HFF-Myc (cell line): Measurements from ENCODE around the gene TANGO2.

Experiments
- DNase-seq: peaks from one replicate; pipeline ENCODE4 v3.0.0-alpha.2; 2011; ENCODE audit warnings: low read depth; ENCODE audit errors: extremely low read depth
- H3K4me3 ChIP-seq: replicated peaks from 2 replicates; pipeline ENCODE4 v1.5.1; 2011; ENCODE audit warnings: low read depth, mild to moderate bottlenecking, control low read depth, low read length
- CTCF ChIP-seq: IDR thresholded peaks from 2 replicates; pipeline ENCODE4 v1.5.1; 2012; ENCODE audit warnings: mild to moderate bottlenecking, low read depth, low read length, control low read depth; ENCODE audit errors: missing control alignments

Gene TANGO2

DNA sequence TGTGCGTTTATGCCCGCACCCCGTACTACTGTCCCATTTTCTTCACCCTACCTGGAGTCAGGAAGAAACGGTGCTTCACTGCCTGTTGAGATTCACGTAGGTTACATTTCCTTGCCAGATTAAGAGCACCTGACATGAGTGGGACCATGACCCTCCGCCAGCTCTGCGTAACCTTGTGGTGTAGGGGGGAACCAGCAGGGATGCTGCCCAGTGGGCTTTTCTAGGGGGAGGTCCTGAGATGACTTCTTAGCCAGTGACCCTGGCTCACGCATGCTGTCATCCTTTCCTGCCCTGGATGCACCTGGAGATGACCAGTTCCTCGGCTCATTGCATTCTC lies 3.3 kb upstream of the TANGO2 start:
- no peak overlapping the region for H3K4me3 ChIP-seq
- no peak for TF ChIP-seq CTCF
- no peak for DNase-seq

DNA sequence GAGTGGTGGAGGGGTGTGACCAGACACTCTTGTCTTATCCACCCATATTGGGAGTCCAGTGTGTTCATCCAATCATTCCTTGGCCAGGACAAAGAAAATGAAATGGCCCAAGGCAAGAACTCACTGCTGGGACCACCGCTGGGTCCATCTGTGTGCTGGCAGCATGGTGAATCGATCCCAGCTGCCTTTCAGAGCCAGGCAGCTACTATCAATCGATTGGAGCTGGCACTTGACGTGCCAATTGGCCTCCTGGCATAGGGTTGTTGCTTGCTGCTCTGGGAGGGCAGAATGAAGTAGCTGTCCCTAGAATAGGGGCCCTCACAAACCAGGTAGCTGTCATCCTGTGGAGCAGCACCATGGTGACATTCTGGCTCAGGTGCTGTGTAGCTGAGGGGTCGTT lies 2.9 kb upstream of the TANGO2 start:
- TF ChIP-seq CTCF: no peak
- no peak overlapping the region for H3K4me3 ChIP-seq
- no peak for DNase-seq

DNA sequence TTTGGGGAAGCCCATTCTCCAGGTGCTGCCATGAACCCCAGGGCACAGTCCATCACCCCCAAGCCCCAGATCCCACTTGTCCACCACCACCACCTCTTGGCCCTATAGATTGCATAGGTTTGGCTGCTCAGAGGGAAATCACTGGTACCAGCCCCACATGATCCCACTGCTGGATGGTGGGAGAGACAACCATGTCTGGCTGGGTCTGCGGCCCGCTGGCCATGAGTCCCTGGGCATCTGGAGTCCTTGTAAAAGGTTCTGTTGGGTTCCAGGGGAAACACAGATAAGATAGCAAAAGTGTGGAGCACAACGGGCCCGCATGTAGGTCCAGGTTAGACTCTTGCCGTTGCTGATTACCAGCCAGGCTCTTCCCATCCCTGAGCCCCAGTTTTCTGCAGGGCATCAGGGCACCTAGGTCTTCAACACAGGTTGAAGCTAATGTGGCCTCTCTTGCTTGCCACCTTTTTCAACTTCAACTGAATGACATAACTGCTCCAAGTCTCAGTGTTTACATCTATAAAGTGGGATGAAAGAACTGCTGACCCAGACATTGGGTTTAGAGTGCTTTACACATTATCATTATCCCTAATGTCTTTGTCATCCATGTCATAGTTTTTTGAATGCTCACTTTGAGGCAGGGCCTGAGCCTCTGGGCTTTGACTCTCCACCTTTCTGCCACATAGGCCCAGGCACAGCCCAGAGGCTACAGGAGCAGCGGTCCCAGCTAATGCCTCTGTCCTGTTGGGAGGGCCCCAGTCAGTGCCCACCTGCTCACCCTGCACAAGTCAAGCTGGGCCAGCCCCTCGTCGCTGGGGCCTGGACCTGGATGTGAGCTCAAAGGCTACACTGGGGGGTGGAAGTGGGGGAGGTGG lies 1.0 kb upstream of the TANGO2 start:
- no peak for DNase-seq
- no peak for TF ChIP-seq CTCF
- no peak overlapping the region for H3K4me3 ChIP-seq

DNA sequence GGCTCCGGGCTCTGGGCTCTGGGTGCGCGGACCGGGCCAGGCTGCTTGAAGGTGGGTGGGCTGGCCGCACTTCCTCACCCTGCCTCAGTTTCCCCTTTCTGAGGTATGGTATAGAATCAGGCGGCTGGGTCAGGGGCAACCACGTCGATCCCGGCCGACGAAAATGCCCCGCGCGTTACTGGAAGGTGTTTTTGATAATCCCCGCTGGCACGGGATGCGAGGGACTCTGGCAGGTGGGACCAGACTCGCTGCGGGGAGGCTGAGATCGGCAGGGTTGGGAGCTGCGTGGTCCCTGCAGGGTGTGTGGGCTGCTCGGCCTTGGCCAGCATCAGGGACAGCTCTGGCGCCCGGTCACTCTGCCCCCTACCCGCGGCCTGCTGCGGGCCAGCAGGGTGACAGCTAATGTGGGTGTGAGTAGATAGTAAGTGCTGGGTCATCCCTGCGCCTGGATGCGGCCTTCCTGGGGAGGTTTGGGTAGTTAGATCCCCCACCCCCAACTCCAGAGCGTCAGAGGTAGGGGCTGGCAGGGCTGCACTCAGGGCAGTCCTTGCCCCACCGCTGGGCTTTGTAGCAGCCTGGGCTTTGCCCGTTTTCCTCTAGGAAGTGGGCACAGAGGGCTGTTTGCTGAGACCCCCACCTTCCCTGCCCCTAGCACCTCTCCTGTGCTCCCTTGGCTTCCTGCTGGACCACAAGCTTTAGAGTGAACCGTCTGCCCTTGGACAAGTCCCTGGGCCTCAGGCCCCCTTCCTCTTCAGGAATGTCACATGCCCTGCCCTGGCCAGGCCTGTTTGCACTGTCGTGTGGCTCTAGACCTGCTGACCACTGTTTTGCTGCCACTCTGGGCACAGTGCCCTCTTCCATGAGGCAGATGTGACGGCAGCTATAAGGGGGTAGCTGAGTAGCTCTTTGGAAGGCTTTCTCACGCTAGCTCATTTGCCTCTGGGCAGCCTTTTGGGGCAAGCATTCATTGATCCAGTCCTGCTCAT lies 579 bp downstream of the TANGO2 start:
- peak overlapping the region; percentile 70 for H3K4me3 ChIP-seq
- DNase-seq: no peak
- TF ChIP-seq CTCF: no peak

DNA sequence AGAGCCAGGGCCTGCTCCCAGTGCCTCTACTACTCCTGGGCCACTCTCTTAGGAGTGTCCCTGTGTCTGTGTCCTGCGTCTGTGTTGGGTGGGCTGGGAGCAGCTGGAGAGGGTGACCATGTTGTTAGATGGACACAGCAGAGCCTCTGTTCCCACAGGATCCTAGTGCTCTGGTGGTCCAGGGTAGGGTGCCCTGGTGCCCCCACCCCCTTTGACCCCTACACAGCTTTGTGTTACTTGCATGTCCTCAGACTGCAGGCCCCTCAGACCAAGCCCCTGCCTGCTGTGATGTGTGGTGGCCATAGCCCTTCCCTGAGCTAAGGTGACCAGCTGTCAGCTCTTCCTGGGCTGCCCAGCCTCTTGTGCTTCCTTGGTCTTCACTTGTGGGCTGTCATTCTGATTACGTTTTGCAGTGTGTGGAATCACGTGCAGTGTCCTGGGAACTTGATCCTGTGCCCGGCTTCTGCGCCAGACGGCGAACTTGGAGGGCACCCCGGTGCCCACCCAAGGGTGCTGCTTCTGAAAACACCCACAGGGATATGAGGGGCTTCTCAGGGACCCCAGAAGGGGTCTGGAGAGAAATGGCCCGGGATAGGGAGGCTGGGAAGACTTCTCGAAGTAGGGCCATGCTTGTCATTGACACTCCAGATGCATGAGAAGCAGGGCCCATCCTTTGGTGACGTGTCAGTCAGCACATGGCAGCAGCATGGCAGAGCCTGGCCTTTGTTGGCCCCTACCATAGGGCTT lies 1.5 kb downstream of the TANGO2 start:
- peak overlapping the region; percentile 70 for H3K4me3 ChIP-seq
- DNase-seq: no peak

More for the DNA sequence above, 1.5 kb downstream of the TANGO2 start:
- no peak for TF ChIP-seq CTCF
